Right lobe of liver (tissue), 4 donors: ENCODE data around the gene CAGE1.

Experiments
- POLR2A ChIP-seq: fragments of 450-650 bp; IDR thresholded peaks from one replicate; pipeline ENCODE4 v1.6.1; 2017; ENCODE audit warnings: antibody characterized with exemption, mild to moderate bottlenecking
- TF ChIP-seq, protein P1 (sequence below), 4 donors: fragments of 200-600 bp in 3 of 4; fragments of 450-650 bp in 1 of 4; IDR thresholded peaks; one replicate each; pipeline versions ENCODE4 v1.5.1 to v1.8.0; 2016 to 2022; ENCODE audit warnings: antibody characterized with exemption in 4 of 4, mild to moderate bottlenecking in 2 of 4
- donor health status: DM: no; HTN: no; CAD: no.
- donor health status: DM: no; HTN: no; CAD: no.
- donor health status: DM: no; HTN: yes; CAD: no.

DNA sequence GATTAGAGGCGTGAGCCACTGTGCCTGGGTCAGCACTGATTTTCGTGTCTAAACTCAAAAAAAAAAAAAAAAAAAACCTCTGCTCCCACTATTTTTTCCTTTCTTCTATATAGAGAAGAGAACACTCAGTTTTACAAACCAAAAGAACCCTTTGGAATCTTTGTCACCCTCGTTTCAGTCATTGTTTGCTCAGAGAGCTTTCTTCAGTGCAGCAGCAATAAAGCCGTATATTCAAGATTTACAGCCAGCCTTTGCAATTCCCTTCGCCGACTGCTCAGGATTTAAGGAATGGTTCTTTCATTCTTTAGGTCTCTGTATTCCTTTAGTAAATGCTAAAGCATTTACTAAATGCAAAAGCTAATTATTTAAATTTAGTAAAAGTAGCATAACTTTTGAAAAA, 20.2 kb upstream of the CAGE1 start:
- TF ChIP-seq POLR2A: no peak
- TF ChIP-seq, protein P1, sequence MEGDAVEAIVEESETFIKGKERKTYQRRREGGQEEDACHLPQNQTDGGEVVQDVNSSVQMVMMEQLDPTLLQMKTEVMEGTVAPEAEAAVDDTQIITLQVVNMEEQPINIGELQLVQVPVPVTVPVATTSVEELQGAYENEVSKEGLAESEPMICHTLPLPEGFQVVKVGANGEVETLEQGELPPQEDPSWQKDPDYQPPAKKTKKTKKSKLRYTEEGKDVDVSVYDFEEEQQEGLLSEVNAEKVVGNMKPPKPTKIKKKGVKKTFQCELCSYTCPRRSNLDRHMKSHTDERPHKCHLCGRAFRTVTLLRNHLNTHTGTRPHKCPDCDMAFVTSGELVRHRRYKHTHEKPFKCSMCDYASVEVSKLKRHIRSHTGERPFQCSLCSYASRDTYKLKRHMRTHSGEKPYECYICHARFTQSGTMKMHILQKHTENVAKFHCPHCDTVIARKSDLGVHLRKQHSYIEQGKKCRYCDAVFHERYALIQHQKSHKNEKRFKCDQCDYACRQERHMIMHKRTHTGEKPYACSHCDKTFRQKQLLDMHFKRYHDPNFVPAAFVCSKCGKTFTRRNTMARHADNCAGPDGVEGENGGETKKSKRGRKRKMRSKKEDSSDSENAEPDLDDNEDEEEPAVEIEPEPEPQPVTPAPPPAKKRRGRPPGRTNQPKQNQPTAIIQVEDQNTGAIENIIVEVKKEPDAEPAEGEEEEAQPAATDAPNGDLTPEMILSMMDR (IDR thresholded peaks at IDR 0.05): no peak
